GM21619 (cell line): ENCODE data around the gene WNT3A.
"Not testable (repeated sequence)": the region's sequence is repeated elsewhere in the genome, so short reads cannot be mapped to it uniquely, and the experiment has no call there.

Experiments
- ATAC-seq: cut with Tn5 transposase; IDR thresholded peaks from one replicate; pipeline ENCODE4 v1.9.1; 2021; ENCODE audit not compliant: unreplicated experiment

Gene WNT3A

GRCh38 chr1:228010921-228011320 is 4.1 kb downstream of the WNT3A start:
- no peak for ATAC-seq

DNA sequence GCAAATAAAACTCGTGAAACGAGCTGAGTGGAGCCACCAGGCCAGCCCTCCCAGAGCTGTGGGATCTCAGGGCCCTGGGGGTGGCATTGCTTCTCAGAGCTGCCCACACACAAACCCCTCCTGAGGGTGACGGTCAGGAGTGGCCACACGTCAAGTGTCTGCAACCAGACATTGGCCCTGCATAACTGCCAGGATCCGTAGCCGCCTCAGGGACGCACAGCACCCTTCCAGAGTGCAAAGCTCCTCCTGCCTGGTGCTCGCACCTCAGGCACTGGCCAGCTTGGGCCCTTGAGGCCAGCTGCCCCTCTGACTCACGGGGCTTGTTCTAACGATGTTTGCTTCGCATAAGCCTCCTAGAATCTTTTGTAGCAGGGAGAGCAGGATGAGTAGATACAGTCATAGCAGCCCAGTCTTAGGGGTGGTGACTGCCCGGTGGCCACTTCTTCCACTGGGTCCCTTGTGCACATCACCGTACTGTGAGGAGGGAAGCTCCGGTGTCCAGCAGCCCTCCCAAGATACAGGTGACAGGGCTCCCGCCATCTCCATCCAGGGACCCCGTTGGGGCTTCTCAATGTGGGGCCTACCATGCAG is 5.0 kb downstream of the WNT3A start:
- ATAC-seq: no peak

- no peak for ATAC-seq
These were observed 5.8 kb downstream of the WNT3A start for GRCh38 chr1:228012555-228012954.

GRCh38 chr1:228013131-228013934 is 6.5 kb downstream of the WNT3A start:
- no peak for ATAC-seq

DNA sequence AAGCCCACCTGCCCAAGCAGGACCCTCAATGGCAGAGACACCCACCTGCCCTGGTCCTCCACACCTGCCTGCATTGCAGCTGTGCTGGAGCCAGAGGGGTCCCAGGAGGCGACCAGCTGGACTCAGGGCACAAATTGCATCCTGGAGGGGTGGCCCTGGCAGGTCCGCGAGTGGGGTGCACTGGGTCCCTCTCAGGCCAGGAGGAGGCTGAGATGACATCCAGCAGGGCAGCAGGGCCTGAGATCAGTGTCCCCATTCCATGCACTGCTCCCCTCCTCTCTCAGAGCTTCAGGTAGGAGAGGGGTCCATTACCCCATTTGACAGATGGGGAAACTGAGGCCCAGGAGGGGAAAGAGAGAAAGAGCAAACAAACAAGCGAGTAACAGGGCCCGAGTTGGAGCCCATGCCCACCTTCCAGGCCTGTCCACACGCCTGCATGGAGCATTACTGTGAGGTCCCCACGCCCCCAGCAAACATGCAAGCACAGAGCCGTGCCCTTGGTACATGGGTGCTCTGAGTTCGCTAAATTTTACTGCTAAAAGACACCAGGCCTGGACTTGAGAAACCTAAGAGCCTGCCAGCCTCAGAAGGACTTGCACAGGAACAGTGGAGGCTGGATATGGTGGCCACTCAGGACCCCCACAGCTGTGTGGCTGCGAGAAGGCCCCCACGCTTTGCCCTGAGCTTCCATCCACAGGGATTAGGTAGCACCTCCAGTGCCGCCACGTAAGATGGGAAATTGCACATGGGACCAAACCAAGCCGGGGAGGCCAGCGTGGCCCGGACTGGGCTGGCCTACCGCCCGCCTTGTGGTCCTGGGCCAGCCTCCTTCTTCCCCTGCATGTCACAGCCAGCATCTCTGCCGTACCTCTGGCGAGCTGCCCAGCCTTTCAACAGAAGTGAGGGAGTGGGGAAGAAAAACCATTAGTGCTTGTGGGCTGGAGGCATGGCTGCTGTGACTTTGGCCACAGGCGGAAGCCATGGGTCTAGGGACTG is 7.4 kb downstream of the WNT3A start:
- ATAC-seq: no peak

GRCh38 chr1:228015276-228016180 is 8.7 kb downstream of the WNT3A start:
- no peak for ATAC-seq

- ATAC-seq: no peak
These were observed 9.3 kb downstream of the WNT3A start for GRCh38 chr1:228016181-228016510.

GRCh38 chr1:228016653-228017355 is 10.0 kb downstream of the WNT3A start:
- no peak for ATAC-seq

DNA sequence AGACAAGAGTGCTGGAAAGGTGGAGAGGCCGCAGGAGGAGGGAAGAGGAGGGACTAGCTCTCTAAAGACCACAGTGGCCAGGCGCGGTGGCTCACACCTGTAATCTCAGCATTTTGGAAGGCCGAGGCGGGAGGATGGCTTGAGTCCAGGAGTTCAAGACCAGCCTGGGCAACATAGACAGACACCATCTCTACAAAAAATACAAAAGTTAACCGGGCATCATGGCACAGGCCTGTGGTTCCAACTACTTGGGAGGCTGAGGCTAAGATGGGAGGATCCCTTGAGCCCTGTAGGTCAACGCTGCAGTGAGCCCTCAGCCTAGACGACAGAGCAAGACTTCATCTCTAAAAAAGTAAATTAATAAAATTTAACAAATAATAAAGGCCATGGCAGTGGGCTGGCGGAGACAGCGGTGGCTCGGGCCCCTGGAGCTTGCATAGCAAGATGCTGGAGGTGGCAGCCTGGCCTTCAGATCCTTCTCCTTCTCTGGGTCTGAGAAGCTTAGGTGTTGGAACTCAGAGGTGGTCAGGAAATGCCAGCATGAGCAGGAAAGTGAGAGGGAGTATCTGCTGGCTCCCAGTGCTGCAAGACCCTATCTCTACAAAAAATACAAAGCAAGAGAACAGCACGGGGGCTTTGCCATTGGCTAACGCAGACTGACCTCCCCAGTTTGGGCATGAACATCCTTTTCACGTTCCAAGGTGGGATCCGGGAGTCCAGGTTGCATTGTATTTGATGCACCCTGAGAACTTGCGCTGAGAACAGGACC is 10.7 kb downstream of the WNT3A start:
- ATAC-seq: no peak

- no peak for ATAC-seq
These were observed 11.3 kb downstream of the WNT3A start for GRCh38 chr1:228018125-228018398.

DNA sequence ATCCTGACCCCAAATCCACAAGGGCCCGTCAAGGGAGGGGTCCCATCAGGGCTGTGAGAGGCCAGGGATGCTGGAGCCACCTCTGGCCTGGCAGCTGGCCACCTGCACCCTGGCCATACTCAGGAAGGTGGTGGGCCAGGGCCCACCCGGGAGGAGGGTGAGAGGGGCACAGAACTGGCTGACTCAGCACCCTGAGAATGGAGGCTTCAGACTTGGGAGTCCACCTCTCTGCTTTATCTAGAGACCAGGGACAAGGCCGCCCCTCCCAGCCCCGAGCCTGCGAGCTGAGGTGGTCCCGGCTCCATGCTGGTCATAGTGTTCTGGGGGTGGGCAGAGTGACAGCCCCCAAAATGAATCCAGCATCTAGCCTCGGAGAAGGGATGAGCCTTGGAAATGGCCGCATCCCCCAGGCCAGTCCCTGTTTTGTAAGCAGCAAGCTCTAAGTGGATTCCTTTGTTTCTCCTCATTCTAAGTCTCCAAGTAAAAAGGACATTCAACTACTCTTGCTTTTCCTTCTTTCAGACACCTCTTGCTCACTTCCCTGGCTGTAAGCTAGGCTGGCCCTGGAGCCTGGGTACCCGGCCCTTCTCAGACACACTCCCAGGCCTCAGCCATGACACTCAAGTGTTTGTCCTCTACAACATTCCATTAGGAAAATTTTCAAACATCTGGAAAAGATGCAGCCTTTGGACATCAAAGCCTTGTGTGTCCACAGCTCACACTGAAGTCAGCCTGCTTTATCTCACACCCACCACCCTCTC is 12.3 kb downstream of the WNT3A start:
- no peak for ATAC-seq

DNA sequence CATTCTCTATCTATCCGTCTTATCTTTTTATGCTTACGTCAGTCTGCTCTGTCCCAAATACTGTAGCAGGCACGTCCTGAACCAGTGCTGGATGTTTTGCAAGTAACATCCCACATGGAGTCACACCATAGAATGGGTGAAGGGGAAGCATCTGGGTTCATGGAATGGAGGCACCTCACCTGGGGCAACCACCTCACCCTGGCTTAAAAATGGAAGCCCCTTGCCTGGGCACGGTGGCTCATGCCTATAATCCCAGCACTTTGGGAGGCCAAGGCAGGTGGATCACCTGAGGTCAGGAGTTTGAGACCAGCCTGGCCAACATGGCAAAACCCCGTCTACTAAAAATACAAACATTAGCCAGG is 12.9 kb downstream of the WNT3A start:
- ATAC-seq: not testable (repeated sequence)

DNA sequence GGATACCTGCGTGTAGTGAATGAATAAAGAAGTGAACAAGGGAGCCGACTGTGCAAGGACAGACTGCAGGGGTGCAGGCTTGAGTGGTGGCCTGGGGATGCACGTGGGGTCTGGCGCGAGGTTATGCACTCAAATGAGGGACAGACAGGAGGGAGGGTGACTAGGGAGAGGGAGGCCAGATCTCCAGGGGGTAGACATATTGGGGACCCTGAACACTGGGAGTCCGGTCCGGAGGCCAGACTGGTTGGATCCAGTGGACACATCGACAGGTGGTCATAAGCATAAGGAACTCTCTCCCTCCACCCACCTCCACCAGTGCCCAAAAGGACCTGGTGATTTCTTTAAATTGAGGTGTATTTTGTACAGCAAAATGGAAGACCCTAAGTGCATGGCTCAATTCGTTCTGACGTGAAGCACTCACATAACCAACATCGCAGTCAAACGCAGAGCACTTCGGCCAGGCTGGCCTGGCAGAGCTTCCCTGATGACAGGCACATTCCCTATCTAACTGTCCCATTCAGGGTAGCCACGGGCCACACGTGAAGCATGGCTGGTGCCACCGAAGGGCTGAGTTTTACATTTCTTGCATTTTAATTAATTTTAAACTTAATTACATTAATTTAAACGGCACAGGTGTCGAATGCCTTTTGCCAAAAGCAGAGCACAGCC is 14.0 kb downstream of the WNT3A start:
- ATAC-seq: no peak

GRCh38 chr1:228021355-228022030 is 14.7 kb downstream of the WNT3A start:
- ATAC-seq: no peak

GRCh38 chr1:228022571-228023293 is 15.9 kb downstream of the WNT3A start:
- ATAC-seq: no peak

GRCh38 chr1:228023294-228023639 is 16.5 kb downstream of the WNT3A start:
- no peak for ATAC-seq

- no peak for ATAC-seq
These were observed 22.5 kb downstream of the WNT3A start for GRCh38 chr1:228029281-228029680.
